Mesendoderm (in vitro differentiated cells): ENCODE measurements around the gene NPPC.
A peak's percentile ranks its signal among the peaks of the same experiment; 100 is the strongest.

Experiments
- DNase-seq: peaks from one replicate; pipeline ENCODE4 v3.0.0; 2013
- H2AK5ac ChIP-seq: 2 replicates; pipeline ENCODE4 v1.6.1; 2013; ENCODE audit warnings: low read length, inconsistent platforms
- H2BK120ac ChIP-seq: 2 replicates; pipeline ENCODE4 v1.6.1; 2013; ENCODE audit warnings: low read depth, mild to moderate bottlenecking, low read length, moderate library complexity, mixed read lengths
- H2BK15ac ChIP-seq: replicated peaks from 2 replicates; pipeline ENCODE4 v1.6.1; 2013; ENCODE audit warnings: low read depth, mild to moderate bottlenecking, moderate library complexity
- H2BK5ac ChIP-seq: 2 replicates; pipeline ENCODE4 v1.6.1; 2013; ENCODE audit warnings: low read length, inconsistent platforms
- H3K18ac ChIP-seq: 2 replicates; pipeline ENCODE4 v1.6.1; 2013; ENCODE audit warnings: mild to moderate bottlenecking, low read length, mixed read lengths
- H3K23ac ChIP-seq: one replicate; pipeline ENCODE4 v1.6.1; 2013; ENCODE audit warnings: low read length
- H3K27ac ChIP-seq: 2 replicates; pipeline ENCODE4 v1.5.1; 2013; ENCODE audit warnings: low read depth, mild to moderate bottlenecking, inconsistent platforms, low read length, moderate library complexity
- H3K27me3 ChIP-seq: 2 replicates; pipeline ENCODE4 v1.6.1; 2013; ENCODE audit warnings: low read length, control low read depth, mild to moderate bottlenecking, inconsistent platforms; ENCODE audit not compliant: insufficient read depth, poor library complexity
- H3K36me3 ChIP-seq: 2 replicates; pipeline ENCODE4 v1.6.1; 2013; ENCODE audit warnings: low read length, inconsistent platforms; ENCODE audit not compliant: control insufficient read depth, insufficient read depth
- H3K4ac ChIP-seq: one replicate; pipeline ENCODE4 v1.6.1; 2013; ENCODE audit warnings: low read depth, mild to moderate bottlenecking, low read length, moderate library complexity
- H3K4me1 ChIP-seq: 2 replicates; pipeline ENCODE4 v1.6.1; 2013; ENCODE audit warnings: low read depth, low read length, inconsistent platforms; ENCODE audit not compliant: control insufficient read depth
- H3K4me2 ChIP-seq: 2 replicates; pipeline ENCODE4 v1.6.1; 2013; ENCODE audit warnings: low read length
- H3K4me3 ChIP-seq: 2 replicates; pipeline ENCODE4 v1.5.1; 2013; ENCODE audit warnings: mild to moderate bottlenecking, low read length
- H3K56ac ChIP-seq: one replicate; pipeline ENCODE4 v1.6.1; 2013; ENCODE audit warnings: low read length
- H3K79me1 ChIP-seq: 2 replicates; pipeline ENCODE4 v1.6.1; 2013; ENCODE audit warnings: low read length, inconsistent platforms
- H3K79me2 ChIP-seq: 2 replicates; pipeline ENCODE4 v1.6.1; 2013; ENCODE audit warnings: mild to moderate bottlenecking, low read length; ENCODE audit not compliant: control insufficient read depth, insufficient read depth
- H3K9ac ChIP-seq: 2 replicates; pipeline ENCODE4 v1.6.1; 2013; ENCODE audit warnings: low read length, inconsistent platforms
- H4K5ac ChIP-seq: one replicate; pipeline ENCODE4 v1.6.1; 2013; ENCODE audit warnings: low read length
- H4K8ac ChIP-seq: one replicate; pipeline ENCODE4 v1.6.1; 2013; ENCODE audit warnings: low read depth, mild to moderate bottlenecking, control low read depth, low read length, moderate library complexity
- WGBS: extraction: QIAGEN DNeasy Blood & Tissue Kit; methylation state at CpG from one replicate; pipeline ENCODE4 v1.1.7; 2013; ENCODE audit warnings: low lambda C conversion rate, missing lambda C conversion rate; ENCODE audit not compliant: insufficient coverage; ENCODE audit errors: extremely low coverage; 5-methylcytosine and 5-hydroxymethylcytosine counted together

The NPPC gene

DNA sequence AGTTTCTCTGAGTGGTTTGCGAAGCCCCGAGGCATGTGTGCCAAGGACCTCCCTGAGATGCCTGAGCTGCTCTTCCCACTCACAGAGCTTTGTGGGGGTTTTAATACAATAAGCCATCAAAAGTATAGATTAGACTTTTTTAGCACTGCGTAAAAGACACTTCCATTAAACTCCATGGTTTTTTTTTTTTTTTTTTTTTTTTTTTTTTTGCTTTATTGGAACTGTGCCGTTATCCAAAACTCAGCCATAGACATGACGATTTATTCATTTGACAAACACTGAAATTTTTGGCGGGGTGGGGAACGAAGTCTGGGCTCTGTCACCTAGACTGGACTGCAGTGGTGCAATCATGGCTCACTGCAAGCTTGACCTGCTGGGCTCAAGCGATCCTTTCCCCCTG is 18.4 kb downstream of the NPPC start:
- no peak overlapping the region for H2BK5ac ChIP-seq
- no peak overlapping the region for H2BK15ac ChIP-seq
- H4K5ac ChIP-seq, result no peak overlapping the region
- H3K4me3 ChIP-seq, result no peak overlapping the region
- H3K18ac ChIP-seq, result no peak overlapping the region
- H3K36me3 ChIP-seq, result no peaks in the 10 kb centered on the region
- H3K4ac ChIP-seq, result no peak overlapping the region
- no peak overlapping the region for H3K56ac ChIP-seq
- no peaks in the 10 kb centered on the region for H3K27me3 ChIP-seq
- H2BK120ac ChIP-seq, result no peak overlapping the region
- no CpG with 5 or more reads among the region's 8 CpGs for WGBS
- no peaks in the 10 kb centered on the region for H3K4me1 ChIP-seq
- no peak overlapping the region for H3K23ac ChIP-seq
- H3K9ac ChIP-seq, result no peak overlapping the region
- H4K8ac ChIP-seq, result no peak overlapping the region
- no peak overlapping the region for H3K27ac ChIP-seq
- H3K79me1 ChIP-seq, result no peaks in the 10 kb centered on the region
- no peak for DNase-seq
- no peak overlapping the region for H2AK5ac ChIP-seq
- no peaks in the 10 kb centered on the region for H3K79me2 ChIP-seq
- no peak overlapping the region for H3K4me2 ChIP-seq

- no peak overlapping the region for H3K4ac ChIP-seq
- no peaks in the 10 kb centered on the region for H3K4me1 ChIP-seq
- H4K5ac ChIP-seq, result no peak overlapping the region
- H2BK120ac ChIP-seq, result no peak overlapping the region
- no peak overlapping the region for H3K23ac ChIP-seq
- no peak overlapping the region for H3K18ac ChIP-seq
- no peak overlapping the region for H2BK15ac ChIP-seq
- H3K4me3 ChIP-seq, result no peak overlapping the region
- WGBS, result no CpG with 5 or more reads among the region's 4 CpGs
- no peak overlapping the region for H2BK5ac ChIP-seq
- no peak overlapping the region for H3K9ac ChIP-seq
- H2AK5ac ChIP-seq, result no peak overlapping the region
- H3K79me1 ChIP-seq, result no peaks in the 10 kb centered on the region
- no peak overlapping the region for H3K56ac ChIP-seq
- no peak for DNase-seq
- H3K79me2 ChIP-seq, result no peaks in the 10 kb centered on the region
- H4K8ac ChIP-seq, result no peak overlapping the region
- no peaks in the 10 kb centered on the region for H3K36me3 ChIP-seq
- H3K27me3 ChIP-seq, result no peaks in the 10 kb centered on the region
- H3K27ac ChIP-seq, result no peak overlapping the region
- no peak overlapping the region for H3K4me2 ChIP-seq
Measured at GRCh38 chr2:231905026-231905425, 21.2 kb downstream of the NPPC start.

DNA sequence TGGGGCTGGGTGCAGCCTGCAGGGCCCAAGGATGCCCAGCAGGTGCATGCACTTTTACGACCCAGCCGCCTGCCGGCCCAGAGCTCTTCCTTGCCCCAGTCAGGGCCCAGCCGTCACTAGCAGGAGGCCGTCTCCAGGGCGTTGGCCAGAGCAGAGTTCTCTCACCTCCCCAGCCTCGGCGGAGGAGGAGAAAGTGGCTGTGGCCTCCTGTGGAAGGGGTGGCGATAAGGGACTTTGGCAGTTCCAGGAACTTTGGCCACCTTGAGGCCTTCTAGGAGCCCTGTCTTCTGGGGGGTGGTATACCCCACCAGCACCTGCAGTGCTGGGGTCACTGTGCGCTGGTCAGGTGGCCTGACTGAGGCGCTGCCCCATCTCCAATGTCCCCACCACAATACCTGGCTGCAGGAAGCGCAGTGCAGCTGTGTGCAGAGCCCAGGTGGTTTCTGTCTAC is 22.0 kb downstream of the NPPC start:
- Histone ChIP-seq H3K9ac (no peak overlapping the region), H3K79me2 (no peaks in the 10 kb centered on the region), H2BK120ac (no peak overlapping the region), H3K18ac (no peak overlapping the region), H3K4me1 (no peaks in the 10 kb centered on the region), H3K56ac (no peak overlapping the region), H3K36me3 (no peaks in the 10 kb centered on the region), H3K4me2 (no peak overlapping the region), H3K27me3 (no peaks in the 10 kb centered on the region), H4K8ac (no peak overlapping the region), H4K5ac (no peak overlapping the region), H2BK15ac (no peak overlapping the region), H3K79me1 (no peaks in the 10 kb centered on the region), H2BK5ac (no peak overlapping the region), H3K27ac (no peak overlapping the region), H3K4ac (no peak overlapping the region), H2AK5ac (no peak overlapping the region), H3K4me3 (no peak overlapping the region), H3K23ac (no peak overlapping the region)
- no peak for DNase-seq
- no CpG with 5 or more reads among the region's 12 CpGs for WGBS

DNA sequence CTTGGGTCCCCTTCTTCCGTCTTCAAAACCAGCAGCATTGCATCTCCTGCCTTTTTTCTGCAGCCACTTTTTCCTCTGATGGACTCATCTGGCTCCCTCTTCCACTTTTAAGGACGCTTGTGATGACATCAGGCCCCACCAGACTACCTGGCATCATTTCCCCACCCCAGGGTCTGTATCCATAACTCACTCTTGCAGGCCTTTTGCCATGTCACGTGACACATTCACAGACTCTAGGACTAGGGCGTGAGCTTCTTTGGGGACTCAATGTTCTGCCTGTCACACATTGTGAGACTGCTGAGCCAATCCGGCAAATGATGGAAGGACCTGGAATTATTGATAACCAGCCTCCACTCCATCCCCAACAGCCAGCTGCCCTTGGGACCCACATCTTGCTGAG is 23.6 kb downstream of the NPPC start:
- Histone ChIP-seq H2BK15ac (no peak overlapping the region), H3K23ac (no peak overlapping the region), H3K18ac (no peak overlapping the region), H3K4me3 (no peak overlapping the region), H3K4me2 (no peak overlapping the region), H3K27me3 (no peaks in the 10 kb centered on the region), H2AK5ac (no peak overlapping the region), H3K4ac (no peak overlapping the region), H3K27ac (no peak overlapping the region), H3K56ac (no peak overlapping the region), H3K4me1 (no peaks in the 10 kb centered on the region), H4K5ac (no peak overlapping the region), H4K8ac (no peak overlapping the region), H3K79me1 (no peaks in the 10 kb centered on the region), H3K79me2 (no peaks in the 10 kb centered on the region), H3K9ac (no peak overlapping the region), H2BK5ac (no peak overlapping the region), H2BK120ac (no peak overlapping the region), H3K36me3 (no peaks in the 10 kb centered on the region)
- no CpG with 5 or more reads among the region's 5 CpGs for WGBS
- DNase-seq, result no peak

DNA sequence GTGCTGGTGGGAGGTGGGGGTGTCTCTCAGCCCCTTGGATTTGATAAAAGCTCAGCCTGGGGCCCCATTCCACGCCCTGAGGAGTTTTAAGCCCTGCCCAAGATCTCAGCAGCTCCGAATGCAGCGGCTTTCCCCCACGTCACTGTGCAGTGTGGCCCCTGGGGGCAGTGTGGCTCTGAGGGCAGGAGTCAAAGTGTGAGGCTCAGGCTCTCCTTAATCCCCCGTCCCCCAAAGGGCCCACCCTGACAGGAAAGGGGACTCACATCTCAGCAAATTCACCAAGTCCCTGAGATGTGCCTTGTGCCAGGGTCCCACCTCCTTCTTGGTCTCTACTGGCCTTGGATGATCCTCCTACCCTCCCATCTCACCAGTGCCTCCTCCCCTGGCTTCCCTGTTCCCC is 25.2 kb downstream of the NPPC start:
- no peaks in the 10 kb centered on the region for H3K79me2 ChIP-seq
- no peak overlapping the region for H3K23ac ChIP-seq
- no CpG with 5 or more reads among the region's 5 CpGs for WGBS
- no peak overlapping the region for H3K4me3 ChIP-seq
- H2AK5ac ChIP-seq, result no peak overlapping the region
- no peaks in the 10 kb centered on the region for H3K4me1 ChIP-seq
- H3K27me3 ChIP-seq, result no peaks in the 10 kb centered on the region
- no peak overlapping the region for H2BK120ac ChIP-seq
- H4K5ac ChIP-seq, result no peak overlapping the region
- no peak overlapping the region for H4K8ac ChIP-seq
- DNase-seq, result peak; percentile 53
- H3K18ac ChIP-seq, result no peak overlapping the region
- no peak overlapping the region for H3K4ac ChIP-seq
- peak overlapping the region; percentile 15 for H3K4me2 ChIP-seq
- H3K56ac ChIP-seq, result peak overlapping the region; percentile 42
- H3K79me1 ChIP-seq, result no peaks in the 10 kb centered on the region
- H2BK5ac ChIP-seq, result no peak overlapping the region
- no peak overlapping the region for H3K9ac ChIP-seq
- no peak overlapping the region for H2BK15ac ChIP-seq
- no peaks in the 10 kb centered on the region for H3K36me3 ChIP-seq
- no peak overlapping the region for H3K27ac ChIP-seq

- no peak overlapping the region for H2BK15ac ChIP-seq
- H3K4me1 ChIP-seq, result no peaks in the 10 kb centered on the region
- no peak overlapping the region for H2BK120ac ChIP-seq
- H3K23ac ChIP-seq, result no peak overlapping the region
- no peaks in the 10 kb centered on the region for H3K36me3 ChIP-seq
- H3K4me2 ChIP-seq, result peak overlapping the region; percentile 15
- no CpG with 5 or more reads among the region's 22 CpGs for WGBS
- no peak overlapping the region for H3K9ac ChIP-seq
- H3K79me2 ChIP-seq, result no peaks in the 10 kb centered on the region
- no peak overlapping the region for H3K4ac ChIP-seq
- H3K4me3 ChIP-seq, result no peak overlapping the region
- H2AK5ac ChIP-seq, result no peak overlapping the region
- peak overlapping the region; percentile 42 for H3K56ac ChIP-seq
- no peak overlapping the region for H3K18ac ChIP-seq
- H2BK5ac ChIP-seq, result no peak overlapping the region
- no peak overlapping the region for H4K8ac ChIP-seq
- H3K27me3 ChIP-seq, result no peaks in the 10 kb centered on the region
- peak; percentile 90 for DNase-seq
- no peak overlapping the region for H3K27ac ChIP-seq
- no peaks in the 10 kb centered on the region for H3K79me1 ChIP-seq
- H4K5ac ChIP-seq, result no peak overlapping the region
Measured at GRCh38 chr2:231900486-231900942, 25.7 kb downstream of the NPPC start.
